Measurements from ENCODE around the gene MCEE.
"Not testable (repeated sequence)": the region's sequence is repeated elsewhere in the genome, so short reads cannot be mapped to it uniquely, and the experiment has no call there.

Gene MCEE

GRCh38 chr2:71125506-71126294, 4.3 kb downstream of the MCEE start:
- DNase-seq: no peak

GRCh38 chr2:71122387-71123298, 7.4 kb downstream of the MCEE start:
- no peak for DNase-seq

GRCh38 chr2:71121479-71121878, 8.6 kb downstream of the MCEE start:
- no peak for DNase-seq

- DNase-seq: no peak
Observed at GRCh38 chr2:71120195-71120594, 9.8 kb downstream of the MCEE start.

- DNase-seq: no peak
Observed at GRCh38 chr2:71117063-71117462, 13.0 kb downstream of the MCEE start.

GRCh38 chr2:71113843-71114242, 16.2 kb downstream of the MCEE start:
- DNase-seq: no peak

GRCh38 chr2:71108091-71108490, 21.9 kb downstream of the MCEE start:
- no peak for DNase-seq

GRCh38 chr2:71106463-71106862, 23.6 kb downstream of the MCEE start:
- not testable (repeated sequence) for DNase-seq

GRCh38 chr2:71103809-71104208, 26.2 kb downstream of the MCEE start:
- no peak for DNase-seq

- no peak for DNase-seq
Observed at GRCh38 chr2:71102981-71103681, 26.9 kb downstream of the MCEE start.

- no peak for DNase-seq
Observed at GRCh38 chr2:71101656-71102055, 28.4 kb downstream of the MCEE start.

GRCh38 chr2:71100195-71100964, 29.6 kb downstream of the MCEE start:
- DNase-seq: peak; percentile 39

GRCh38 chr2:71092491-71093260, 37.4 kb downstream of the MCEE start:
- not testable (repeated sequence) for DNase-seq

- DNase-seq: not testable (repeated sequence)
Observed at GRCh38 chr2:71091808-71092207, 38.2 kb downstream of the MCEE start.

GRCh38 chr2:71089475-71089874, 40.6 kb downstream of the MCEE start:
- DNase-seq: not testable (repeated sequence)

GRCh38 chr2:71085325-71086003, 44.6 kb downstream of the MCEE start:
- not testable (repeated sequence) for DNase-seq

GRCh38 chr2:71083752-71084312, 46.2 kb downstream of the MCEE start:
- not testable (repeated sequence) for DNase-seq

GRCh38 chr2:71083297-71083696, 46.7 kb downstream of the MCEE start:
- DNase-seq: not testable (repeated sequence)

- no peak for DNase-seq
Observed at GRCh38 chr2:71082402-71083252, 47.4 kb downstream of the MCEE start.

- no peak for DNase-seq
Observed at GRCh38 chr2:71078624-71079023, 51.4 kb downstream of the MCEE start.

Measured in CD4-positive, alpha-beta T cell treated with Interferon gamma for 1 hour (primary cell).